HCT116 (cell line): ENCODE measurements around the gene GMDS. TPM values are rescaled to one million over a fixed set of nuclear protein-coding genes. Genes with fewer than 3 reads are reported as not detected.

Experiments used
- ATAC-seq: fragments of 200-7000 bp; cut with Tn5 transposase; 2 replicates; pipeline ENCODE4 v1.9.1; 2020; ENCODE audit warnings: mild to moderate bottlenecking, moderate library complexity
- BruUV-seq: library from RNA; stranded (reverse); fragments of 400-500 nt; replicated peaks from 2 replicates; lab custom pipeline; 2021; lab: Mats Ljungman, UMichigan
- CTCF ChIA-PET: fragments of 300-600 bp; sonication (Branson Sonifier 250); formaldehyde crosslinking; loops from one replicate; lab custom pipeline; 2021; ENCODE audit warnings: antibody characterized with exemption; lab: Charles Lee
- POLR2A ChIA-PET: fragments of 300-600, 350-600 bp; sonication (Branson Sonifier 250); formaldehyde crosslinking; loops from one replicate; lab custom pipeline; 2021; ENCODE audit warnings: antibody characterized with exemption; lab: Charles Lee
- RAD21 ChIA-PET, 2 experiments: fragments of 300-600 bp; sonication (Branson Sonifier 250); formaldehyde crosslinking; loops; one replicate each; lab custom pipeline; 2023; ENCODE audit warnings: low total read pairs in 2 of 2; ENCODE audit not compliant: uncharacterized antibody in 2 of 2, unreplicated experiment in 2 of 2, low non-redundant PET in 1 of 2; lab: Charles Lee
- DNase-seq: peaks from one replicate; pipeline ENCODE4 v3.0.0-alpha.2; 2010; ENCODE audit warnings: low read depth, low spot score
- H2AFZ ChIP-seq: fragments of 200-600 bp; shearing (Covaris generic), sonication (generic); 2 replicates; pipeline ENCODE4 v1.6.1; 2017; ENCODE audit warnings: low read depth, mixed run types, mixed read lengths, antibody characterized with exemption, low read length; ENCODE audit not compliant: poor library complexity, severe bottlenecking
- H3K27ac ChIP-seq: 2 replicates; pipeline ENCODE4 v1.5.1; 2012; ENCODE audit warnings: low read depth, low read length
- H3K27me3 ChIP-seq: fragments of 200-600 bp; sonication (generic); 2 replicates; pipeline ENCODE4 v1.6.1; 2016; ENCODE audit warnings: mixed run types, low read length, mixed read lengths; ENCODE audit not compliant: insufficient read depth
- H3K36me3 ChIP-seq, 2 experiments: fragments of 200-500 bp in 1 of 2; fragments of 200-600 bp in 1 of 2; sonication (Bioruptor generic) in 1 of 2; sonication (generic) in 1 of 2; 2 replicates each; pipeline versions ENCODE4 v1.5.1 to v1.6.1; 2014 to 2016; ENCODE audit warnings: low read length in 2 of 2, inconsistent platforms in 1 of 2, mixed read lengths in 1 of 2, mixed run types in 1 of 2; ENCODE audit not compliant: insufficient read depth in 2 of 2, control insufficient read depth in 1 of 2
- H3K4me1 ChIP-seq, 2 experiments: fragments of 200-600 bp in 1 of 2; sonication (generic) in 1 of 2; 2 replicates each; pipeline versions ENCODE4 v1.5.1 to v1.6.1; 2012 to 2017; ENCODE audit warnings: low read length in 2 of 2, inconsistent platforms in 1 of 2, mild to moderate bottlenecking in 1 of 2, mixed read lengths in 1 of 2, mixed run types in 1 of 2, moderate library complexity in 1 of 2; ENCODE audit not compliant: insufficient read depth in 2 of 2, control insufficient read depth in 1 of 2
- H3K4me2 ChIP-seq: fragments of 200-600 bp; sonication (generic); 2 replicates; pipeline ENCODE4 v1.6.1; 2017; ENCODE audit warnings: mixed run types, low read length, mixed read lengths
- H3K4me3 ChIP-seq, 2 experiments: fragments of 200-600 bp in 1 of 2; sonication (generic) in 1 of 2; replicated peaks in 1 of 2; 2 replicates each; pipeline ENCODE4 v1.5.1; 2011 to 2016; ENCODE audit warnings: low read length in 2 of 2, control low read depth in 1 of 2, low read depth in 1 of 2, mild to moderate bottlenecking in 1 of 2, mixed read lengths in 1 of 2, mixed run types in 1 of 2
- H3K79me2 ChIP-seq: fragments of 200-600 bp; sonication (generic); 2 replicates; pipeline ENCODE4 v1.6.1; 2017; ENCODE audit warnings: mild to moderate bottlenecking, mixed run types, low read length, moderate library complexity, mixed read lengths; ENCODE audit not compliant: insufficient read depth
- H3K9ac ChIP-seq: fragments of 200-600 bp; sonication (generic); 2 replicates; pipeline ENCODE4 v1.6.1; 2016; ENCODE audit warnings: low read length, mixed read lengths
- H3K9me2 ChIP-seq: fragments of 200-600 bp; sonication (generic), shearing (Covaris generic); 2 replicates; pipeline ENCODE4 v1.6.1; 2017; ENCODE audit warnings: mixed run types, mild to moderate bottlenecking, moderate library complexity; ENCODE audit not compliant: insufficient read depth
- H3K9me3 ChIP-seq, 2 experiments: fragments of 200-500 bp in 1 of 2; fragments of 200-600 bp in 1 of 2; sonication (Bioruptor generic) in 1 of 2; sonication (generic) in 1 of 2; 2 replicates each; pipeline ENCODE4 v1.6.1; 2014 to 2017; ENCODE audit warnings: low read length in 2 of 2, mixed read lengths in 2 of 2, inconsistent platforms in 1 of 2, low read depth in 1 of 2, mild to moderate bottlenecking in 1 of 2, mixed run types in 1 of 2, moderate library complexity in 1 of 2; ENCODE audit not compliant: control insufficient read depth in 1 of 2, insufficient read depth in 1 of 2
- H4K20me1 ChIP-seq: fragments of 200-600 bp; sonication (generic), shearing (Covaris generic); 2 replicates; pipeline ENCODE4 v1.6.1; 2017; ENCODE audit warnings: mixed run types, mild to moderate bottlenecking, moderate library complexity; ENCODE audit not compliant: insufficient read depth
- CBX3 ChIP-seq: IDR thresholded peaks from 2 replicates; pipeline ENCODE4 v1.6.1; 2012; ENCODE audit warnings: low read depth
- CTCF ChIP-seq, 3 experiments: fragments of 200-600 bp in 1 of 3; sonication (generic) in 1 of 3; IDR thresholded peaks in 2 of 3; conservative IDR thresholded peaks in 1 of 3; 2 replicates each; pipeline ENCODE4 v1.5.1; 2012 to 2017; ENCODE audit warnings: low read depth in 2 of 3, low read length in 2 of 3, antibody characterized with exemption in 1 of 3, borderline replicate concordance in 1 of 3, control low read depth in 1 of 3, mild to moderate bottlenecking in 1 of 3, mixed read lengths in 1 of 3, mixed run types in 1 of 3, moderate library complexity in 1 of 3; ENCODE audit not compliant: insufficient read depth in 1 of 3
- EZH2phosphoT487 ChIP-seq: fragments of 200-600 bp; IDR thresholded peaks from 2 replicates; pipeline ENCODE4 v1.6.1; 2018; ENCODE audit warnings: antibody characterized with exemption, borderline replicate concordance
- FOSL1 ChIP-seq: IDR thresholded peaks from 2 replicates; pipeline ENCODE4 v1.6.1; 2012; ENCODE audit warnings: low read depth
- JUND ChIP-seq: IDR thresholded peaks from 2 replicates; pipeline ENCODE4 v1.6.1; 2012
- POLR2A ChIP-seq: IDR thresholded peaks from 2 replicates; pipeline ENCODE4 v1.7.0; 2011; ENCODE audit warnings: borderline replicate concordance; ENCODE audit not compliant: insufficient read depth, insufficient read length; ENCODE audit errors: extremely low read depth
- SRF ChIP-seq: IDR thresholded peaks from 2 replicates; pipeline ENCODE4 v1.6.1; 2012; ENCODE audit warnings: low read depth
- TCF7L2 ChIP-seq: IDR thresholded peaks from 2 replicates; pipeline ENCODE4 v1.7.0; 2011; ENCODE audit warnings: borderline replicate concordance, inconsistent platforms; ENCODE audit not compliant: insufficient read depth, insufficient read length; ENCODE audit errors: extremely low read depth
- ZBTB33 ChIP-seq: IDR thresholded peaks from 2 replicates; pipeline ENCODE4 v1.6.1; 2011; ENCODE audit warnings: mild to moderate bottlenecking, low read length, moderate library complexity; ENCODE audit not compliant: insufficient replicate concordance; ENCODE audit errors: extremely low read depth
- ZNF274 ChIP-seq: fragments of 200-500 bp; sonication (Bioruptor generic); IDR thresholded peaks from 2 replicates; pipeline ENCODE4 v1.6.1; 2014; ENCODE audit warnings: mild to moderate bottlenecking, low read depth, low read length, inconsistent platforms
- intact Hi-C: fragments of 100-400 bp; cut with micrococcal nuclease; formaldehyde crosslinking; loops from 2 replicates; pipeline ENCODE4 v1.10.0; 2022
- total RNA-seq: library from RNA; stranded (reverse); gene quantifications from one replicate; pipeline ENCODE4 v1.2.1, GENCODE V29; 2021; ENCODE audit not compliant: unreplicated experiment

GMDS gene
- total RNA-seq, 1 experiment from 2014 or later: 34.4 TPM

GRCh38 chr6:1770968-1771723, 474.3 kb downstream of the GMDS start:
- ATAC-seq: no peak
- Histone ChIP-seq H3K36me3 (no peaks in the 10 kb centered on the region), H3K4me2 (no peak overlapping the region), H3K9me3 (no peaks in the 10 kb centered on the region), H3K79me2 (no peaks in the 10 kb centered on the region), H4K20me1 (no peaks in the 10 kb centered on the region), H3K4me3 (no peak overlapping the region), H3K9me2 (no peaks in the 10 kb centered on the region), H3K4me1 (peaks cover 12 to 15% of the 10 kb centered on the region in 2 experiments; a peak in 2 of 4 replicates), H3K27ac (no peak overlapping the region), H2AFZ (no peak overlapping the region), H3K27me3 (no peaks in the 10 kb centered on the region), H3K9ac (no peak overlapping the region)
- POLR2A ChIA-PET: no interaction called here
- DNase-seq: no peak
- intact Hi-C loops: no loop called here
- no peak for TF ChIP-seq ZBTB33
- RAD21 ChIA-PET: no interaction called here
- CTCF ChIA-PET: no interaction called here
- no TSS peak for BruUV-seq

- Histone ChIP-seq H3K4me1 (peaks cover 12 to 15% of the 10 kb centered on the region in 2 experiments; a peak in 2 of 4 replicates), H3K9me2 (no peaks in the 10 kb centered on the region), H3K4me3 (no peak overlapping the region), H3K4me2 (no peak overlapping the region), H3K27me3 (no peaks in the 10 kb centered on the region), H3K36me3 (no peaks in the 10 kb centered on the region), H3K27ac (no peak overlapping the region), H3K9me3 (no peaks in the 10 kb centered on the region), H2AFZ (no peak overlapping the region), H3K79me2 (no peaks in the 10 kb centered on the region), H3K9ac (no peak overlapping the region), H4K20me1 (no peaks in the 10 kb centered on the region)
- no TSS peak for BruUV-seq
- CTCF ChIA-PET: no interaction called here
- DNase-seq (no peak), ATAC-seq (no peak)
- intact Hi-C loops: no loop called here
- RAD21 ChIA-PET: no interaction called here
- POLR2A ChIA-PET: no interaction called here
- TF ChIP-seq JUND (no peak), CBX3 (no peak), ZBTB33 (no peak), TCF7L2 (no peak), POLR2A (no peak), FOSL1 (no peak), EZH2phosphoT487 (no peak), SRF (no peak), ZNF274 (no peak), CTCF (IDR thresholded peaks at IDR 0.05 in 2 of 3, conservative IDR thresholded peaks at IDR 0.05 in 1 of 3; ENCODE audit: borderline replicate concordance in 1 of 3, insufficient read depth in 1 of 3, low read depth in 2 of 3, low read length in 2 of 3) (no peak)
These were observed 475.0 kb downstream of the GMDS start for GRCh38 chr6:1770435-1770843.
